H1 (cell line): ENCODE measurements around the gene LYPD1. TPM values are rescaled to one million over a fixed set of nuclear protein-coding genes. Genes with fewer than 3 reads are reported as not detected.

ENCODE experiments used
- CREB1 ChIP-seq: IDR thresholded peaks from 2 replicates; pipeline ENCODE4 v1.6.1; 2012; ENCODE audit warnings: inconsistent platforms
- FOSL1 ChIP-seq: IDR thresholded peaks from 2 replicates; pipeline ENCODE4 v1.6.1; 2011; ENCODE audit warnings: mild to moderate bottlenecking, low read depth, low read length, moderate library complexity; ENCODE audit not compliant: insufficient read depth
- GABPA ChIP-seq: IDR thresholded peaks from 2 replicates; pipeline ENCODE4 v1.6.1; 2011; ENCODE audit warnings: mild to moderate bottlenecking, low read length, moderate library complexity, borderline replicate concordance; ENCODE audit not compliant: insufficient read depth
- JUN ChIP-seq: IDR thresholded peaks from 2 replicates; pipeline ENCODE4 v1.6.1; 2011; ENCODE audit warnings: low read depth, mild to moderate bottlenecking, improper control_type of control experiment, low read length
- POU5F1 ChIP-seq: IDR thresholded peaks from 2 replicates; pipeline ENCODE4 v1.6.1; 2011; ENCODE audit warnings: low read depth, mild to moderate bottlenecking, low read length, moderate library complexity
- RBBP5 ChIP-seq: IDR thresholded peaks from 2 replicates; pipeline ENCODE4 v1.7.1; 2012; ENCODE audit warnings: low read depth, mild to moderate bottlenecking, inconsistent platforms, low read length, moderate library complexity, borderline replicate concordance
- RNF2 ChIP-seq: fragments of 200-900, 300-1000 bp; sonication (generic); IDR thresholded peaks from 2 replicates; pipeline ENCODE4 v1.7.1; 2016; ENCODE audit warnings: borderline replicate concordance, low read depth, mild to moderate bottlenecking, antibody characterized with exemption, low read length; ENCODE audit not compliant: poor library complexity, severe bottlenecking; ENCODE audit errors: missing control alignments
- SAP30 ChIP-seq: fragments of 300-600 bp; sonication (generic); IDR thresholded peaks from 2 replicates; pipeline ENCODE4 v1.7.1; 2012; ENCODE audit warnings: low read length, moderate library complexity, mild to moderate bottlenecking, inconsistent platforms; ENCODE audit not compliant: insufficient read depth, insufficient replicate concordance
- YY1 ChIP-seq: IDR thresholded peaks from 2 replicates; pipeline ENCODE4 v1.6.1; 2011; ENCODE audit warnings: low read depth, mild to moderate bottlenecking, low read length
- polyA plus RNA-seq, 7 experiments: library from polyadenylated mRNA; depleted of rRNA in 3 of 7; stranded (reverse) in 5 of 7; unstranded in 2 of 7; fragments of >200 nt in 5 of 7; fragments of 200-250 nt in 2 of 7; gene quantifications; 1 replicate in 5 of 7; 2 replicates in 1 of 7; 4 replicates in 1 of 7; pipeline versions ENCODE4 v1.2.1 to v1.2.3, GENCODE V29; 2011 to 2013; ENCODE audit warnings: missing spikeins in 2 of 7, mixed read lengths in 2 of 7
- total RNA-seq: library from RNA; stranded (reverse); fragmentation: NEBNext Ultra II Directional; extraction: Animal tissue kit (Norgen Biotek cat#: 25700); gene quantifications from 2 replicates; pipeline ENCODE4 v1.2.1, GENCODE V29; 2021

The LYPD1 gene
- total and polyA plus RNA-seq, 2 of the 8 experiments (the other 6 are each of a cell fraction or from before 2014, with no cell fraction given) = 1.9 to 2.7 TPM

DNA sequence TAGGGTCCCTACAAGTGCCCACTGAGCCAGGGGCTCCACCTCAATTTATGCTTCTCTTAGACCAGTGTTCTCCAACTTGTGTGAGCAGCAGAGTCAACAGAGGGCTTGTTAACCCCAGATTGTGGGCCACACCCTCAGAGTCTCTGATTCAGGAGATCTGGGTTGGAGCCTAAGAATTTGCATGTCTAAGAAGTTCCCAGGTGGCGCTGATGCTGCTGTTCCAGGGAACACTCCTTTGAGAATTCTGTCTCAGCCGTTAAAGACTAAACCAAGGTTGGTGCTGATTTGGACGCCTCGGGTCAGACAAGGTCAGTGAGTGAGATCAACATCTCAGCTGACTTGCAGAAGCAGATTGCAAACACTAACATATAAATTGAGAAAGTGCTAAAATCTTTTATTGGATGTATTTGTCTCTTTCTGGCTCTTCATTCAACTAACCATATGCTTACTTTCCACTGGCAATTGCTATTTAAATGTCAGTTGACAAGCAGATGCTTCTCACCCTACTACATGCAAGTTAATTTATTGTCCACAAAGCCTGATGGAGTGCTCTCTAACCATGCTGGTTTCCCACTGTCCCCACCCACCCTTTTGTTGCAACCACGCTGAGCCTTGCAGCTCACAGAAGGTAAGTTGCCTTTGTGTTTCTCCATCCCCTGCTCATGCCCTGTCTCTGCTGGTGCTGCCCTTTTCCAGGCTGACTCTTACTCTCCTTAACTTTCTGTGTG is 31.5 kb downstream of the LYPD1 start (continued):
- no peak for TF ChIP-seq POU5F1
- TF ChIP-seq SAP30 = no peak
- TF ChIP-seq YY1 = no peak
- no peak for TF ChIP-seq JUN
- no peak for TF ChIP-seq GABPA
- no peak for TF ChIP-seq CREB1
- TF ChIP-seq FOSL1 = no peak
- TF ChIP-seq RBBP5 = no peak
- TF ChIP-seq RNF2 = no peak
